ENCODE results near the gene PKN2.
"Not testable (repeated sequence)": the region's sequence is repeated elsewhere in the genome, so short reads cannot be mapped to it uniquely, and the experiment has no call there.

Gene PKN2

GRCh38 chr1:88876573-88877365 lies 192.7 kb downstream of the PKN2 start:
- Mint-ChIP-seq H3K27me3 (no peaks in the 10 kb centered on the region), H3K9me3 (no peaks in the 10 kb centered on the region), H3K4me1 (ENCODE audit: low read depth) (peaks cover 32% of the 10 kb centered on the region), H3K27ac (no peak overlapping the region), H3K4me3 (no peak overlapping the region), H3K36me3 (ENCODE audit: low read depth) (peaks cover 35% of the 10 kb centered on the region)
- intact Hi-C loops (cut with micrococcal nuclease): loop anchor here (2.0 to 5.0 kb wide), 3 partner anchors 194 to 269 kb away; partner anchors contain the start of gene PKN2

GRCh38 chr1:88877382-88877825 lies 193.3 kb downstream of the PKN2 start:
- H3K27ac Mint-ChIP-seq: no peak overlapping the region
- no peaks in the 10 kb centered on the region for H3K27me3 Mint-ChIP-seq
- intact Hi-C loops (cut with micrococcal nuclease): loop anchor here (2.0 to 5.0 kb wide), 3 partner anchors 195 to 270 kb away; partner anchors contain the start of gene PKN2
- no peaks in the 10 kb centered on the region for H3K9me3 Mint-ChIP-seq
- H3K4me1 Mint-ChIP-seq (ENCODE audit: low read depth): peaks cover 26% of the 10 kb centered on the region
- H3K36me3 Mint-ChIP-seq (ENCODE audit: low read depth): peaks cover 35% of the 10 kb centered on the region
- H3K4me3 Mint-ChIP-seq: no peak overlapping the region

GRCh38 chr1:88877911-88878310 lies 193.8 kb downstream of the PKN2 start:
- Mint-ChIP-seq H3K36me3 (ENCODE audit: low read depth) (peaks cover 40% of the 10 kb centered on the region), H3K27ac (no peak overlapping the region), H3K27me3 (no peaks in the 10 kb centered on the region), H3K9me3 (no peaks in the 10 kb centered on the region), H3K4me3 (no peak overlapping the region), H3K4me1 (ENCODE audit: low read depth) (peaks cover 26% of the 10 kb centered on the region)
- intact Hi-C loops (cut with micrococcal nuclease): loop anchor here (2.0 to 5.0 kb wide), 3 partner anchors 196 to 271 kb away; partner anchors contain the start of gene PKN2

GRCh38 chr1:88878731-88879130 lies 194.7 kb downstream of the PKN2 start:
- H3K27me3 Mint-ChIP-seq: no peaks in the 10 kb centered on the region
- peaks cover 48% of the 10 kb centered on the region for H3K36me3 Mint-ChIP-seq (ENCODE audit: low read depth)
- H3K9me3 Mint-ChIP-seq: no peaks in the 10 kb centered on the region
- intact Hi-C loops (cut with micrococcal nuclease): loop anchor here (5.0 kb wide), 2 partner anchors 196 to 271 kb away; partner anchors contain the start of gene PKN2
- H3K27ac Mint-ChIP-seq: no peak overlapping the region
- no peak overlapping the region for H3K4me3 Mint-ChIP-seq
- peaks cover 27% of the 10 kb centered on the region for H3K4me1 Mint-ChIP-seq (ENCODE audit: low read depth)

GRCh38 chr1:88880717-88881116 lies 196.6 kb downstream of the PKN2 start:
- Mint-ChIP-seq H3K4me1 (ENCODE audit: low read depth) (peaks cover 12% of the 10 kb centered on the region), H3K36me3 (ENCODE audit: low read depth) (peaks cover 67% of the 10 kb centered on the region)
- H3K4me3 Mint-ChIP-seq; H3K9me3 Mint-ChIP-seq; H3K27me3 Mint-ChIP-seq; H3K27ac Mint-ChIP-seq; intact Hi-C loops (cut with micrococcal nuclease): not testable (repeated sequence)

- intact Hi-C loops (cut with micrococcal nuclease): no loop called here
- Mint-ChIP-seq H3K27me3 (no peaks in the 10 kb centered on the region), H3K4me3 (no peak overlapping the region), H3K27ac (no peak overlapping the region), H3K36me3 (ENCODE audit: low read depth) (peaks cover 77% of the 10 kb centered on the region), H3K9me3 (no peaks in the 10 kb centered on the region), H3K4me1 (ENCODE audit: low read depth) (peaks cover 14% of the 10 kb centered on the region)
Observed at GRCh38 chr1:88883156-88883555, 199.1 kb downstream of the PKN2 start.

All from dendritic cell treated with granulocyte-macrophage colony-stimulating factor and Interleukin-4, amounts not matched to agents 40 ng/mL and 50 ng/mL, for 4 days (primary cell).